Activated CD4-positive, alpha-beta T cell treated with anti-CD3 and anti-CD28 coated beads, Interleukin-2, amount 50 U/mL, for 24 hours (primary cell): Measurements from ENCODE around the gene ADPRM.
"Not testable (repeated sequence)": the region's sequence is repeated elsewhere in the genome, so short reads cannot be mapped to it uniquely, and the experiment has no call there.

Experiments
- DNase-seq, 2 donors: peaks; one replicate each; pipeline ENCODE4 v3.0.0-alpha.2; 2020; ENCODE audit warnings: low read depth in 1 of 2, low spot score in 1 of 2

Gene ADPRM

GRCh38 chr17:10697092-10698081 lies at the start of gene ADPRM, which contains the start of gene SCO1:
ADPRM (plus strand) TSS chr17:10697594; CDS start chr17:10704927, 7,333 bp downstream.
SCO1 (minus strand) TSS chr17:10697533; CDS start chr17:10697507, 26 bp downstream.
- peak; percentile 77 to 91 for DNase-seq

DNA sequence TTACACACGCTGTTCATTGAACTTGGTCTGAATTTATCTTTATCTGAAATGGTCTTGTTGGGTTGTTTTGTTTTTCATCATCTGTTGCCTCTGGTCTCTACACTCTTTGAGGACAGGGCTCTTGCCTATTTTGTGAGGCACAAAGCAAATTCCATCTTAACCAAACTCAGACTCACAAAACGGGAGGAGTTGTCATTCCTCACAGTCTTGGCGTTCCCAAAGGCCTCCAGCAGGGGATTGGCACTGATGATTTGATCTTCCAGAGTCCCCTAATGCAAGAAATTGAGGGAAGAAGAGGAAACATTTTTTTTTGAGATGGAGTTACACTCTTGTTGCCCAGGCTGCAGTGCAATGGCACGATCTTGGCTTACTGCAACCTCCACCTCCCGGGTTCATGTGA lies 49.0 kb upstream of the ADPRM start:
- no peak for DNase-seq

DNA sequence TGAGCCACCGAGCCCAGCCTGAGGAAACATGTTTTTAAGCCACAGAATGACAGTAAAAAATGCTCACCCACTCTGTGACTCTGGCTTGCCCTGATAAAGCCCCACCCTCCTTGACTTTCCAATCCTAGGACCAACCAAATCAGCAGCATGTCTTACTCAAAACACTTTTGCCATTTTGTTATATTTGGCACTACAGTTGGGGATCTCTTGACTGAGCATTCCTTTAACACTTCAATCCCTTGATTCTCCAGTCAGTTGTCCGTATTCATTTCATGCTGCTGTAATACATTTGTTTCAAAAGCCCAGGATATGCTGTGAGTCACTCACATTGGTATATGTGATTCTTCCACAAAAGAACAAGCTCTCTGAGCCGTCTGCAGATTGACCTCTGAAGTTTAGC lies 48.4 kb upstream of the ADPRM start:
- DNase-seq: no peak

DNA sequence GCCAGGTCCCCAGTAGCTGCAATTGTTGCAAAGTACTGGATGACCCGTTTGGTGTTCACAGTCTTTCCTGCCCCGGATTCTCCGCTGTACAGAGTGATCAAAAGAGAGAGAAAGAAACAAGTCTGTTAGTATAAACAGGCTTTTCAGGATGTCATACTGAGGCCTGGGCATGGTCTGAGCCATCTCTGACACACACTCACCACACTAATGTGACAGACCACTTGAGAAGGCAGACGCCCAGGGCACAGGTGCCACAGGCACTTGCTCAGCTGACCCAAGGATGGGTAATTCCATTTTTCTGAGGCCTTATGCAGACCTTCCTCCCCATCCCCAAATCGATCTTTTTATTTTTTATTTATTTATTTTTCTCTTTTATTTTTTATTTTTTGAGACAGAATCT lies 47.8 kb upstream of the ADPRM start:
- DNase-seq: no peak

DNA sequence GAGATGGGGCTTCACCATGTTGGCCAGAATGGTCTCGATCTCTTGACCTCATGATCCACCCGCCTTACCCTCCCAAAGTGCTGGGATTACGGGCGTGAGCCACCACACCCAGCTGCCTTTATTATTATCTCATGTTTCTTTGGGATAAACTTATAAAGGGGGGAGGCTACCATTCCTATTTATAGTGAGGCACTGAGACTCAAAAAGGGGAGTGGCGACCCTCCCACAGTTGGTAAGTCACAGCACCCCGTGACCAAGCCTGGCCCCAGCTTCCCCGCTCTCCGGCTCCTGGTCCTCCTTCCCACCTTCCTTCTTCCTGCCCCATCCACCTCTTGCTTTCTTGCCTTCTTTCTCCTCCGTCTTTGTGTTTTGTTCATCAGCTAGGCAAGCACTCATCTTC lies 45.5 kb upstream of the ADPRM start:
- DNase-seq: no peak

DNA sequence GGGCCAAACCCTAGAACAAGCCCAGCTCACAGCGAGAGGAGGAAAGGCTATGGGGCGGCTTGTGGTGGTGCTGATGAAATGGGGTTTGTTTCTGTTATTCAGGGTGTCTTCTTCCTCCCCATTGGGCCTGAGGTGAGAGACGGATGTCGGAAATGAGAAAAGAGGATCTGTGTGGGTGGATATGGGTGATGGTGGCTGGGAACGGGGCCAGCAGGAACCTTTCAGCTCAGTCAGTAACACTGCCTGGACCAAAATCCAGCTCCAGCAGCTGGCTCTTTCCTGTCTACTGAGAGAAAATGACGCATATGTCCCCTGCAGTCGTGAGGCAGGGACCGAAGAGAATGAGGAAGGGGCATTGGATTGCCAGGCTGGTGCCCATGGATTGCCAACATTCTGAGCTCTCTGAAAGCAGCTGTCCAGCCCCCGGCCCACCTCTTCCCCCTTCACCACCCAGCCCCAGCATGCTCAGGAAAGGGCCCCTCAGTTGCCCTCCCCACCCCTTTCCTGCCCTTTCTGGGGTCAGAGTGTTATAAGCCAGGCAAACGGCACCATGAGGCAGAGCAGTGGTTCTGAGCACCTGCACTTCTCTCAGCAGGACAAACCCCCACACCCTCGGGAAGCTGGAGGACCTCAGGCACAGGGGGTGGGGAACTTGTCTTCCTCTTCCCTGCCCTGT lies 44.3 kb upstream of the ADPRM start:
- DNase-seq: no peak

GRCh38 chr17:10653987-10654386 lies 43.4 kb upstream of the ADPRM start:
- DNase-seq: no peak

GRCh38 chr17:10657148-10657547 lies 40.2 kb upstream of the ADPRM start, which contains the start of gene MYH3:
MYH3 (minus strand) TSS chr17:10657309; CDS start chr17:10655064, 2,245 bp downstream.
- no peak for DNase-seq

DNA sequence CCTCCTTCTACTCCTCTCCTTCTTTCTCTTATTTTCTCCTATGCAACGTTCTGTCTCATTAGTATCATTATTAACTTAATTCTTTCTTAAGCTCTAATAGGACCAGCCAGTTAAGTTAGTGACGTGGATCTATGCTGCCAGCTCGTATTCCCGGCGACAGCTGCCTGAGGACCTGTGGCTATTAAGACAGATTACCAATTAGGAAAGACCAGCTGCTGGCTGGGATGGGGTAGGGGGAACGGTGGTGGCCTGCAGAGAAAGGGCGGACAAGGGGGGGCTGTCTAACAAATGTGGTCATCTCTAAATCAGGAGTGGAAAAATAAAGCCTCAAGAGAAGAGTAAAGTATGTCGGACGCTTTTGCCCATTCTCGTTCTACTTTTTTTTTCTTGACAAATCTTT lies 39.5 kb upstream of the ADPRM start:
- no peak for DNase-seq

DNA sequence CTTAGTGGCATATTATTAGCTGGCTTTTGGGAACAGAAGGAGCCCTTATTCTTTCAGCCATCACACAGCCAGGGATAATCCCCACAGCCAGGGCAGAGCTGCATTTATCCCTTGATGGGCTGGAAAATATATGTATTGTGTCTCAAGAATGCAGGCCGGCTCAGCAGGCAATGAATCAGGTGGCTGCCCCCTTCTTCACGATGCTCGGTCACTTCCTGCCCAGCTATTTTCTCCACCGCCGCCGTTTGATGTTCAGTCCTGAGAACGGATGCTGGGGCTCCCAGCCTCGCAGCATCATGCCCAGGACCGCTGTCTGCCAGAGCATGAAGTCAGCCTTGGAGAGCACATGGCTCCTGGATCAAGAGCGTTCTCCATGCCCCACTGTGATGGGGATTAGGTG lies 36.0 kb upstream of the ADPRM start:
- no peak for DNase-seq

GRCh38 chr17:10663231-10663630 lies 34.2 kb upstream of the ADPRM start:
- DNase-seq: no peak

GRCh38 chr17:10664571-10664970 lies 32.8 kb upstream of the ADPRM start:
- no peak for DNase-seq

DNA sequence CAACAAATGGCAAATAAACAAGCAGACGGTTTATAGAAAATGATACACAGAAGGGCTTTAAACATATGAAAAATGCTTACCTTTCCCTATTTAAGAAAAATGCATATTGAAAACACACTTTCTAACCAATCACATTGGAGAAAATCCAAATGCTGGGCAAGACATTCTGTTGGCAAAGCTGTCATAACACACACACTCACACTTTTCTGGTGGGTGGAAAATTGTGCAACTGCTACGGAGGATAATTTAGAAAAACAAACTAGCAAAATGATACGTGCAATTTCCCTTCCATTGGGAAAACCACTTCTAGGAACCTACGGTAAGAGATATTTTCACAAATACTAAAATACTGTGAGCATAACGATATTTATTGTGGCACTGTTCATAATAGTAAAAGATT lies 30.5 kb upstream of the ADPRM start:
- no peak for DNase-seq

GRCh38 chr17:10668775-10669174 lies 28.6 kb upstream of the ADPRM start:
- no peak for DNase-seq

GRCh38 chr17:10673312-10673711 lies 24.1 kb upstream of the ADPRM start:
- DNase-seq: no peak

DNA sequence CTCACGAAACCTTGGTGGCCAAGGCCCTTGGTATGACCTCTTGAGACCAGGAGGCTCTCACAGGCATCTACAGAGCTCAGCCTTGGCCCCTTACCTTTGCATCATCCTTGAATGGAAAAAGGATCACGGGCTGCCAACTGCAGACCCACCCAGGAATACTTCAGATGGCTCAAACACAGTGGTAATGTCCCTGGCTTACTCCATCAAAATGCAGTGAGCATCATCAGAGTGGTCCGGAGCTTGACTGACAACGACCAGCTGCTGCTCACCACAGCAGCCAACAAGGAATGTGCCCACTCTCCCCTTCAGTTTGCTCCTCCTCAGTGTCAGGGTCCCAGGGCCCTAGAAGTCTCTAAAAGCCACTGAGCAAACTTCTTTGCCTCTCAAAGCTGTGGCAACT lies 22.7 kb upstream of the ADPRM start:
- DNase-seq: no peak

DNA sequence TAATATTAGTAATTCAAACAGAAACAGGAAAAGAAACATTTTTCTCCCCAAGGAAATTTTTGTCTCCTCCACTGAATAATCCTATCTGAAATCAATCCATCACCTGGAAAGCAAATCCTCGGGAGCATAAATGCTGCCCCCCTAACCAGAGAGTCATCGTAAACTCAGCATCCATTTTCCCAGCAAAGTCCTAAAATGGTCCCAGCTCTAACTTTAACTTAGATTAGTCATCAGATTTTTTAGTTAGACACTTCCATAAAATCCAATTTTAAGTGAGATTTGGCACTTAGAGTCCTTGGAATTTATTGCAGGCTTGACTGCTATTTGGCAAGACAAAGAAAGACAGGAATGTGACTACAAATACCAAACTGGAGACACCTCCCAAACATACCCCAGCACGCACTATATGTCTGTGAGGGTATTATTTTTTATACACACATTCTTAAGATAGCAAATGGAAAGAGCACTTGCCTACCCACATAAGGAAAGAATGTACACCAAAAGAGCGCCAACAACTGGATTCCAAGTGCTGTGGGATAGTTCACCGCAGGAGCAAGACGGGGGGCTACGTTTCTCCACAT lies 15.4 kb upstream of the ADPRM start:
- no peak for DNase-seq

GRCh38 chr17:10683853-10684252 lies 13.5 kb upstream of the ADPRM start:
- no peak for DNase-seq

DNA sequence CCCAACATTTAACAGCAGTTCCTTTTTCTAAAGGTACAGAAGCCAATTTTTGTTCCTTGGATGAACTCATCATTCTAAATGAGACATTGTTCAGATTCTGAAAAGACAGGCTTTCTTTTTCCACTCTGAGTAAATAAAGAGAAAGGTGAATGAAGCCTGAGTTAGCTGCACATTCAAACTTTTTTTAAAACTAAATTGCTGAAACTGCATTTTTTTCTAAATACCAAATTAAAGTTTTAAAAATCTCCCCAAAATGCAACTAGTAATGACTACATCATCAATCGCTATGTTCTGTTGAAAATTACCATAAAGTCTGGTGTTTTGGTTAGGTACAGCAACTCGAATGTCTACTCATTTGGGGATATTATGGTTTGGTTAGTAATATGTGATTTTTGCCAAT lies 9.9 kb upstream of the ADPRM start:
- DNase-seq: no peak

- not testable (repeated sequence) for DNase-seq
These were observed 1.5 kb upstream of the ADPRM start for GRCh38 chr17:10695875-10696407.

DNA sequence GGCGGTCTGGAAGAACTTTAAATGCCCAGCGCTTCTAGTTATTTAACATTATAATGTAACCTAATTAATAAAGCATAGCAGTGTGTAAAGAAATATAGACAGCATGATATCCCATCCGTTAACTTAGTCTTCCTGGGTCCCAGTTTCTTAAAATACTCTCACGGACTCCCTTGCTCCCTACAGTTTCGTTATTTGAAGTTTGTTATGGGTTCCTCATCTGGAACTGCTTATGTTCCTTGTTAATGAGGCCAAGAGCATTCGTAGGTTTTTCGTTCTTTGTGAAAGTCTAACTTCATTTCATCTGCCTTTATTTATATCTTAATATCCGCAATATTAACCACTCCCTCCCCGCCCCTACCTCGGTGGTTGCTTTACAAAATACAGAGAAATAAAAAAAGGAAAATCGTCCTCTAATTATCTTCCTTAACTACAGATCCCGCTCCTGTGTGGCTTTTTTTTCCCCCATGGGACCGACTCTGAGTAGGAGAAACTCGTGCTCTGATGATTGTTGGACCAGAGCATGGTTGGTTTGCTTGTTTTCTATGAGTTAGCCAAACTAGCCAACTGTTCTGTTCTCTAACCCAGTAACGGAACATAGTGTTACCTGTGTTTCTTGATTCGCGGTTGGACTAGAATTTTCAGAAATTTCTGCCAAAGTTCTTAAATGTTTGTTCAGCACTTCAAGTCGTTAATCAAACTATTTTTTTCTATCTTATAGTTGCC lies 863 bp downstream of the ADPRM start:
- DNase-seq: no peak
